EL (cell line): ENCODE data around the gene CLDN5.

ENCODE experiments used
- DNase-seq: peaks from one replicate; pipeline ENCODE4 v3.0.0-alpha.2; 2016

CLDN5 gene

DNA sequence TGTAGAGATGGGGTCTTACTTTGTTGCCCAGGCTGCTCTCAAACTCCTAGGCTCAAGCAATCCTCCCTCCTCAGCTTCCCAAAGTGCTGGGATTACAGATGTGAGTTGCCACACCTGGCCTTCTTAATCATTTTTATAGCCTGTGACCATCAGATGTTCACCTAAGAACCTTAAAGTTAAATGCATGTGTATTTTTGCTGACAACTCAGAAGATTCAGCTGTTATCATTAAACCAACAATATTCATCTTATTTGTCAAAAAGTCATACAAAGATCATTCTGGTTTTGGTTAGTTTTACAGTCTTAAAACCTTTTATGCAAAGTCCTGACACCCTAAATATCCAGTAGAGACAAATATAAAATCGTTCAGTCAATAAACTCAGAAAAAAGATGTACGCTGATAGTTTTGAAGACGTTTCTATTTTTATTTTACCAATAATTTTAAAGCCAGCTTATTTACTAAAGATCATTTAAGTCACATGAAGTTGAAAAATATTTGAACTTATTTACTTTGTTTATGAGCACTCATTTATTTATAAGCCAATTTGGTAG, 22.2 kb downstream of the CLDN5 start:
- DNase-seq: no peak

DNA sequence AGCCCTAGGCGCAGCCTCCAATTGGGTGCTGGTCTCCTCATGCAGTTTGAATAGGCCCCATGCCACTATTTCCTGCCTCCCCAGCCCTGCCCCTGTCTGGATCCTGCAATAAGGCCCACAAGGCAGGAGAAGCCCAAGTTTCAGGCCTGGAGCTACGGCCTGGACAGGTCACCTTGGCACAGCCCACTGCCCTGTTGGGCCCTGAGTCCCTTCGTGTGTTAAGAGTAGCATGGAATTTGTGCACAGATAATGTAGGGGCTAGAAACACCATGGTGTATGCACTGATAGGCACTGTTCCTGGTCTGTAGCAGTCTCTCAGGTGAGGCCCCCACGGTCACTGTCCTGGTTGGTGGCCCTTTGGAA, 24.3 kb downstream of the CLDN5 start:
- DNase-seq: no peak

GRCh38 chr22:19499236-19499879, 24.9 kb downstream of the CLDN5 start:
- DNase-seq: no peak

DNA sequence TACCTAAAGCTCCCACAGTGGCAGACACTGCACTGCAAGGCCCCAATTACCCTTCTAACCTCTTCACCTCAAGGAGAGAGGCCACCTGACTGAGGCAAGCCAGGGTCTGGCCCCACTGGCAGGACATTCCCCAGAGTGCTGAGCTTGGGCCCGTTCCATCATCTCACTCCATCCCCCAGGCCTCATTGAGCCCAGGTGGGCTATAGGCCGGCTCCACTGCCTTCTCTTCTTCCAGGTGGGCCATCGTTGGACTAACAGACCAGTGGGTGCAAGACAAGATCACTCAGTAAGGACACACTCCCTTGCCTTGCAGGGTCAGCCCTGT, 25.4 kb downstream of the CLDN5 start:
- DNase-seq: no peak

- no peak for DNase-seq
Observed at GRCh38 chr22:19498154-19498865, 25.9 kb downstream of the CLDN5 start.

DNA sequence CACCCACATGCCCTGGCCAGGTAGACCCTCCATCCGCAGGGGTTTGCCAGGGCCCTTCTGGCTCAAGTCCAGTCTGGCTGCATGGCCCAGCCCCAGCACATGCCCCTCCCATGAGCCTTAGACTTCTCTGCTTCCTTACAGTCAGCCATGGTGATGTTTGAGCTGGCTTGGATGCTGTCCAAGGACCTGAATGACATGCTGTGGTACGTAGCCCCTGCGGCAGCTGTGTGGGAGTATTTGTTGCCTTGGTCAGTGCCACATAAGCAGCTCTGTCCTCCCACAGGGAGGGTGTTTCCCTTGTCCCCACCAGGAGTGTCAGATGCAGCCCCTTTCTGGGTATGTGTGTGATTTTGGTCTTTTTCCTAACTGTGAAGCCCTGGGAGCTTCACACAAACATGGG, 27.0 kb downstream of the CLDN5 start:
- DNase-seq: peak; percentile 79

DNA sequence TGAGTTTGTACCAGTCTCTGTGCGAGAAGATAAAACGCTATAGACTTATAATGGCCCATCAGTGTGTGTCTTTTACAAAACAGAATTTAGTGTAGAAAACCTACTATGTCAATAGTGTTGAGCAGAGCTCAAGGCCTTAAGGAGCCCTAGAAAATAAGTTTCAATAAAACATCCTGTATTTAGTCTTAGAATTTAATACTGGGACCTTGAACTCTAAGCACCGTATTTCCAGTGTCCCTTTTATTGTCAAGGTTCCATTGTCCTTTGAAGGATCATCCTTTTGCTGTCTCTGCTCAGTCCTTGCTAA, 27.9 kb downstream of the CLDN5 start:
- DNase-seq: no peak

GRCh38 chr22:19495562-19496323, 28.5 kb downstream of the CLDN5 start:
- no peak for DNase-seq

DNA sequence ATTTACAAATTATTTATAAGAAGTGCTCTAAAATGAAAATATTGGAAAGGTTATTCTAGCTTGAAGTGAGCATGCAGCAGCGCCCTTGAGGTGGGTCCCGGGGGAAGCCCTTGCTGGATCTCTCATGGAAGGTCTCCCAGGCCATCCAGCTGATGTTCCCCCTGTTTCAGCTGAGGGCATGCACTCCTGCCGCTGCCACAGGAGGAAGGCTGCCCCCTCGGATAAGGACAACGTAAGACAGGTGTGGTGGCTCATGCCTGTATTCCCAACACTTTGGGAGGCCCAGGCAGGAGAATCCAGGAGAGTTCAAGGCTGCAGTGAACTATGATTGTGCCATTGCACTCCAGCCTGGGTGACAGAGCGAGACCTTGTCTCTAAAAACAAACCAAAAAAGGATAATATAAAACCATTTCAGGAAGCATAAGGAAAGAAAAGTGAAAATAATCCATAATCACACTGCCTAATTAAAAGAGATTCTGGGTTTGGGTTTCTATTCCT, 29.5 kb downstream of the CLDN5 start:
- no peak for DNase-seq

DNA sequence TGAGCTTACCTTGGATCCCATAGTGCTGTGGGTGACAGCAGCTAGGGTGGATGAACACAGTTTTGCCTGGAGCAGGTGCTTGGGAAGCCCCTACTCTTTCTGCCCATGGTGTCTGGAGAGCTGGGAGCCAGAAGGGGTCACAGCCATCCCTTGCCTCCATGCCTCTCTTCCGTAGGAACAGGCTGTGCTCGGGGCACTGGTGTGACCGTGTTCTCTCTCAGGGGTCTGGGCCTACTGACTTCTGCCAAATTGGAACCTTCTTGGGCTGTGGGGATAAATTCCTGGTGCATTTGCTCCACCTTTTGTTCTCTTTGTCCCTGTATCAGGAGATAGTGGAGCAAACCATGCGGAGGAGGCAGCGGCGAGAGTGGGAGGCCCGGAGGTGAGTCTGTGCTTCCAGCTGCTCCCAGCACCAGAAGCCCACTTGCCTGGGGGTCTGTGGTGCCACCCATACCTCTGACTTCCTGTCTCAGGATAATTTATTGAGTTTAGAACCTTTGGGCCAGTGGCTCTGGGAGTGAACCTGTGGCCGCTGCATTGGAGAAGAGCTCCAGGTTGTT, 30.1 kb downstream of the CLDN5 start:
- DNase-seq: no peak

GRCh38 chr22:19492504-19493174, 31.6 kb downstream of the CLDN5 start:
- DNase-seq: no peak

DNA sequence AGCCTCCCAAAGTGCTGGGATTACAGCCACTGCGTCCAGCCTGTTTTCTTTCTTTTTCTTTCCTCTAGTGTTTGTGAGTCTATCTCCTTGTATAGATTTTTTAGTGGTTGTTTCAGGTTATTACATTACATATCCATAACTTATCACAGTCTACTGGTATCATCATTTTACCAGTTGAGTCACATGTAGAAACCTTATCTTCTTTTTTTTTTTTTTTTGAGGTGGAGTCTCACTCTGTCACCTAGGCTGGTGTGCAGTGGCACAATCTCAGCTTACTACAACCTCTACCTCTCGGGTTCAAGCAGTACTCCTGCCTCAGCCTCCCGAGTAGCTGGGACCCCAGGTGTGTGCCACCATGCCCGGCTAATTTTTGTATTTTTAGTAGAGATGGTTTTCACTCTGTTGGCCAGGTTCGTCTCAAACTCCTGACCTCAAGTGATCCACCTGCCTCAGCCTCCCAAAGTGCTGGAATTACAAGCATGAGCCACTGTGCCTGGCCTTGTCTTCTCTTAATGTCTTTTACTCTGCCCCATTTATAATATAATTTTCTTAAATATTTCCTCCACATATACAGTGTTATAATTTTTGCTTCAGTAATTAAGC, 33.5 kb downstream of the CLDN5 start:
- DNase-seq: no peak

GRCh38 chr22:19488884-19489843, 35.0 kb downstream of the CLDN5 start:
- no peak for DNase-seq

DNA sequence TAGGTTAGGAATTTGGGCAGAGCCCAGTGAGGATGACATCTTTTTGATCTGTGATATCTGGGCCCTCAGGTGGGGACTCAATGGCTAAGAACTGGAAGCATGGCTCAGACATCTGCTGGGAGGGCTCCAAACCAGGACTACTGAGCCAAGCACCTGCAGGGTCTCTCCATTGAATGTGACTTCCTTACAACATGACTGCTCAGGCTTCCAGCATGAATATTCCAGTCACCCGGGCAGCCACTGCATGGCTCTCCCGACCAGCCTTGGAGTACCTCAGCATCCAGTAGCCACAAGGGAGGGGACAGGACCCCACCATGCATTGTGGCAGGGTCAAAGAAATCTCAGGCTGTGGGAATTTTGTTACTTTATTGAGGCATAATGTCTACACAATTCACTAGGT, 35.9 kb downstream of the CLDN5 start:
- DNase-seq: no peak

- peak; percentile 82 for DNase-seq
Observed at GRCh38 chr22:19483481-19484244, 40.5 kb downstream of the CLDN5 start.

GRCh38 chr22:19482297-19482696, 41.9 kb downstream of the CLDN5 start:
- no peak for DNase-seq

DNA sequence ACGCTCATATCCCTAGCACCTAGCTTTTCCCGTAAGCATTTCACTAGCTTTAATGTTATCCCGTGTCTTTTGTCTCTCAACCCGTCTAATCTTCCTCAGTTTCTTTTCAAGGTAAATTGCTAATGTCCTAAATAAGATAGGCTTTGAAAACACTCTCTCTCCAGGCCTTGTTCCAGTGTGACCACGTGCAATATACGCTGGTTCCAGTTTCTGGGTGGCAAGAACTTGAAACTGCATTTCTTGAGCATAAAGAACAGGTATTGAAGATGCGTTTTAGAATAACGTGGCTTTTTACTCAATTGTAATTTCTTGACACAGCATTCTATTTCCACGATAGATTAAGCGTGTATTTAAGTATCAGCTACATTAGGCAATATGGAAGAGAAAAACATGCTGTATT, 43.4 kb downstream of the CLDN5 start:
- no peak for DNase-seq

GRCh38 chr22:19480173-19480568, 44.0 kb downstream of the CLDN5 start:
- DNase-seq: no peak

GRCh38 chr22:19479355-19480172, 44.6 kb downstream of the CLDN5 start, which contains the start of gene CDC45:
CDC45 (plus strand) TSS chr22:19479920; CDS start chr22:19479969, 49 bp downstream.
- peak; percentile 99 for DNase-seq
